HEK293T (cell line): ENCODE results near the gene BBS1.

Experiments
- ARNT ChIP-seq: fragments of 450-650 bp; IDR thresholded peaks from 2 replicates; pipeline ENCODE4 v1.6.1; 2017; ENCODE audit warnings: mild to moderate bottlenecking
- BHLHE40 ChIP-seq: fragments of 450-650 bp; IDR thresholded peaks from 2 replicates; pipeline ENCODE4 v1.6.1; 2016; ENCODE audit warnings: mild to moderate bottlenecking, moderate library complexity, borderline replicate concordance
- CTBP1 ChIP-seq: fragments of 450-650 bp; IDR thresholded peaks from 2 replicates; pipeline ENCODE4 v1.6.1; 2016; ENCODE audit warnings: borderline replicate concordance
- ELF4 ChIP-seq: fragments of 450-650 bp; IDR thresholded peaks from 2 replicates; pipeline ENCODE4 v1.6.1; 2017; ENCODE audit warnings: antibody characterized with exemption
- FOXA1 ChIP-seq: fragments of 450-650 bp; IDR thresholded peaks from 2 replicates; pipeline ENCODE4 v1.6.1; 2016; ENCODE audit warnings: mild to moderate bottlenecking
- FOXK2 ChIP-seq: fragments of 450-650 bp; IDR thresholded peaks from 2 replicates; pipeline ENCODE4 v1.6.1; 2016; ENCODE audit warnings: mild to moderate bottlenecking
- FOXM1 ChIP-seq: fragments of 450-650 bp; IDR thresholded peaks from 2 replicates; pipeline ENCODE4 v1.6.1; 2017; ENCODE audit warnings: mild to moderate bottlenecking, borderline replicate concordance
- HDGF ChIP-seq: fragments of 450-650 bp; IDR thresholded peaks from 2 replicates; pipeline ENCODE4 v1.6.1; 2017; ENCODE audit warnings: antibody characterized with exemption, borderline replicate concordance
- L3MBTL2 ChIP-seq: fragments of 450-650 bp; conservative IDR thresholded peaks from 2 replicates; pipeline ENCODE4 v1.6.1; 2016; ENCODE audit warnings: mild to moderate bottlenecking
- LEF1 ChIP-seq: fragments of 450-650 bp; IDR thresholded peaks from 2 replicates; pipeline ENCODE4 v1.6.1; 2017; ENCODE audit warnings: mild to moderate bottlenecking, borderline replicate concordance
- PKNOX1 ChIP-seq: fragments of 450-650 bp; IDR thresholded peaks from 2 replicates; pipeline ENCODE4 v1.6.1; 2016
- SP1 ChIP-seq: fragments of 450-650 bp; IDR thresholded peaks from 2 replicates; pipeline ENCODE4 v1.6.1; 2017
- SUZ12 ChIP-seq: fragments of 450-650 bp; IDR thresholded peaks from 2 replicates; pipeline ENCODE4 v1.6.1; 2016; ENCODE audit warnings: mild to moderate bottlenecking
- ZNF384 ChIP-seq: fragments of 450-650 bp; IDR thresholded peaks from 2 replicates; pipeline ENCODE4 v1.6.1; 2016

GRCh38 chr11:66549696-66550095 lies 39.3 kb downstream of the BBS1 start:
- TF ChIP-seq SUZ12 (no peak), FOXK2 (no peak), CTBP1 (no peak), ELF4 (no peak), BHLHE40 (no peak), FOXM1 (no peak), FOXA1 (no peak), SP1 (no peak), ZNF384 (no peak), L3MBTL2 (no peak), LEF1 (no peak), ARNT (no peak), HDGF (no peak), PKNOX1 (no peak)
